Keratinocyte (primary cell): ENCODE measurements around the gene AKR1E2. TPM values are rescaled to one million over a fixed set of nuclear protein-coding genes. Genes with fewer than 3 reads are reported as not detected.

Source experiments
- DNase-seq: peaks from one replicate; pipeline ENCODE4 v3.0.0-alpha.2; 2011; ENCODE audit warnings: low read depth, missing footprints, low spot score
- FAIRE-seq: peaks from 2 replicates; lab custom pipeline; 2011; peaks lifted over from hg19 to GRCh38; lab: Jason Lieb, UNC
- H2AFZ ChIP-seq: 2 replicates; pipeline ENCODE4 v1.6.0; 2012; ENCODE audit warnings: low read length, control low read depth, inconsistent platforms; ENCODE audit not compliant: control insufficient read depth
- H3K27ac ChIP-seq: 2 replicates; pipeline ENCODE4 v1.5.1; 2011; ENCODE audit warnings: low read length; ENCODE audit not compliant: control insufficient read depth, insufficient read depth
- H3K27me3 ChIP-seq: 3 replicates; pipeline ENCODE4 v1.6.0; 2011; ENCODE audit warnings: low read length; ENCODE audit not compliant: control insufficient read depth, insufficient read depth; ENCODE audit errors: extremely low read depth
- H3K36me3 ChIP-seq, 2 experiments: 2 replicates in 1 of 2; 3 replicates in 1 of 2; pipeline ENCODE4 v1.5.1; 2011; ENCODE audit warnings: low read length in 2 of 2, mild to moderate bottlenecking in 1 of 2; ENCODE audit not compliant: control insufficient read depth in 2 of 2, insufficient read depth in 2 of 2; ENCODE audit errors: extremely low read depth in 1 of 2
- H3K4me1 ChIP-seq: 3 replicates; pipeline ENCODE4 v1.5.1; 2011; ENCODE audit warnings: low read length; ENCODE audit not compliant: control insufficient read depth, insufficient read depth; ENCODE audit errors: extremely low read depth
- H3K4me2 ChIP-seq: 3 replicates; pipeline ENCODE4 v1.6.0; 2011; ENCODE audit warnings: low read depth, low read length; ENCODE audit not compliant: control insufficient read depth, insufficient read depth; ENCODE audit errors: extremely low read depth
- H3K4me3 ChIP-seq, 3 experiments: fragments of 200-600 bp in 1 of 3; sonication (generic) in 1 of 3; 2 replicates in 2 of 3; 3 replicates in 1 of 3; pipeline ENCODE4 v1.5.1; 2011 to 2016; ENCODE audit warnings: low read length in 3 of 3, mild to moderate bottlenecking in 3 of 3, control low read depth in 2 of 3, inconsistent platforms in 1 of 3, low read depth in 1 of 3, mixed read lengths in 1 of 3, mixed run types in 1 of 3, moderate library complexity in 1 of 3; ENCODE audit not compliant: control insufficient read depth in 2 of 3, insufficient read depth in 2 of 3; ENCODE audit errors: extremely low read depth in 1 of 3
- H3K79me2 ChIP-seq: 2 replicates; pipeline ENCODE4 v1.6.0; 2012; ENCODE audit warnings: low read length; ENCODE audit not compliant: control insufficient read depth, insufficient read depth
- H3K9ac ChIP-seq: 3 replicates; pipeline ENCODE4 v1.6.0; 2011; ENCODE audit warnings: low read length; ENCODE audit not compliant: control insufficient read depth, insufficient read depth; ENCODE audit errors: extremely low read depth
- H3K9me1 ChIP-seq: 3 replicates; pipeline ENCODE4 v1.6.0; 2011; ENCODE audit warnings: low read length; ENCODE audit not compliant: control insufficient read depth, insufficient read depth; ENCODE audit errors: extremely low read depth
- H3K9me3 ChIP-seq: 2 replicates; pipeline ENCODE4 v1.5.1; 2012; ENCODE audit warnings: low read depth, low read length; ENCODE audit not compliant: control insufficient read depth
- H4K20me1 ChIP-seq: 3 replicates; pipeline ENCODE4 v1.6.0; 2011; ENCODE audit warnings: low read length; ENCODE audit not compliant: control insufficient read depth, insufficient read depth; ENCODE audit errors: extremely low read depth
- CTCF ChIP-seq, 3 experiments: IDR thresholded peaks in 1 of 3; conservative IDR thresholded peaks in 1 of 3; optimal IDR thresholded peaks in 1 of 3; 2 replicates in 2 of 3; 3 replicates in 1 of 3; pipeline versions ENCODE3 to v1.5.1; 2011; ENCODE audit warnings: low read length in 3 of 3, mild to moderate bottlenecking in 3 of 3, moderate library complexity in 2 of 3, control low read depth in 1 of 3, inconsistent platforms in 1 of 3; ENCODE audit not compliant: insufficient read depth in 2 of 3; ENCODE audit errors: extremely low read depth in 1 of 3
- EZH2 ChIP-seq: IDR thresholded peaks from one replicate; pipeline ENCODE4 v1.6.1; 2012; ENCODE audit warnings: inconsistent platforms, mild to moderate bottlenecking, low read length, moderate library complexity
- dilution Hi-C: fragments of 300-500 bp; cut with MboI; formaldehyde crosslinking; loops from one replicate; pipeline ENCODE4 v1.7.0; 2020; ENCODE audit warnings: low sequenced_read_pairs; ENCODE audit not compliant: extremely low pct_ligation_motif_present
- polyA plus RNA-seq, 5 experiments: library from polyadenylated mRNA; depleted of rRNA in 3 of 5; stranded (reverse) in 3 of 5; stranded (forward) in 1 of 5; unstranded in 1 of 5; fragments of >200 nt; gene quantifications; 1 replicate in 1 of 5; 2 replicates in 3 of 5; 3 replicates in 1 of 5; pipeline versions ENCODE4 v1.2.1 to v1.2.3, GENCODE V29; 2011 to 2012; ENCODE audit warnings: missing spikeins in 2 of 5, low read depth in 1 of 5, low replicate concordance in 1 of 5

The AKR1E2 gene
- polyA plus RNA-seq, 1 donor (not counting 4 experiments of a cell fraction or from before 2014, with no cell fraction given), result 1.9 TPM

GRCh38 chr10:4894335-4894734 is 68.3 kb downstream of the AKR1E2 start:
- DNase-seq, result no peak
- Histone ChIP-seq H3K9me3 (no peaks in the 10 kb centered on the region), H3K36me3 (no peaks in the 10 kb centered on the region), H3K27me3 (no peaks in the 10 kb centered on the region), H4K20me1 (no peaks in the 10 kb centered on the region), H3K4me3 (no peak overlapping the region), H3K79me2 (no peaks in the 10 kb centered on the region), H3K4me2 (no peak overlapping the region), H2AFZ (no peak overlapping the region), H3K9me1 (no peaks in the 10 kb centered on the region), H3K4me1 (no peaks in the 10 kb centered on the region), H3K27ac (no peak overlapping the region), H3K9ac (no peak overlapping the region)
- TF ChIP-seq CTCF (optimal IDR thresholded peaks at IDR 0.05 in 1 of 3, IDR thresholded peaks at IDR 0.05 in 1 of 3, conservative IDR thresholded peaks at IDR 0.05 in 1 of 3; ENCODE audit: extremely low read depth in 1 of 3, insufficient read depth in 2 of 3, low read length in 3 of 3) (no peak), EZH2 (no peak)
- dilution Hi-C loops, result no loop called here
- no peak for FAIRE-seq

Other genes starting within 250 kb of the AKR1E2 start
- gene AKR1C1, start 137.2 kb downstream of the AKR1E2 start, polyA plus RNA-seq, result 19.5 to 33.9 TPM (median 28.1 TPM) in 3 replicates
- gene AKR1C2, start 177.7 kb downstream of the AKR1E2 start, polyA plus RNA-seq, result 24.2 to 173 TPM (median 66.0 TPM) in 3 replicates